Fibroblast of peridontal ligament (primary cell): Measurements from ENCODE around the gene NKAIN4.
"Not testable (repeated sequence)": the region's sequence is repeated elsewhere in the genome, so short reads cannot be mapped to it uniquely, and the experiment has no call there.

ENCODE experiments used
- DNase-seq: peaks from one replicate; pipeline ENCODE4 v3.0.0-alpha.2; 2010; ENCODE audit errors: extremely low read depth

Gene NKAIN4

GRCh38 chr20:63236116-63236837, 18.0 kb downstream of the NKAIN4 start:
- no peak for DNase-seq

DNA sequence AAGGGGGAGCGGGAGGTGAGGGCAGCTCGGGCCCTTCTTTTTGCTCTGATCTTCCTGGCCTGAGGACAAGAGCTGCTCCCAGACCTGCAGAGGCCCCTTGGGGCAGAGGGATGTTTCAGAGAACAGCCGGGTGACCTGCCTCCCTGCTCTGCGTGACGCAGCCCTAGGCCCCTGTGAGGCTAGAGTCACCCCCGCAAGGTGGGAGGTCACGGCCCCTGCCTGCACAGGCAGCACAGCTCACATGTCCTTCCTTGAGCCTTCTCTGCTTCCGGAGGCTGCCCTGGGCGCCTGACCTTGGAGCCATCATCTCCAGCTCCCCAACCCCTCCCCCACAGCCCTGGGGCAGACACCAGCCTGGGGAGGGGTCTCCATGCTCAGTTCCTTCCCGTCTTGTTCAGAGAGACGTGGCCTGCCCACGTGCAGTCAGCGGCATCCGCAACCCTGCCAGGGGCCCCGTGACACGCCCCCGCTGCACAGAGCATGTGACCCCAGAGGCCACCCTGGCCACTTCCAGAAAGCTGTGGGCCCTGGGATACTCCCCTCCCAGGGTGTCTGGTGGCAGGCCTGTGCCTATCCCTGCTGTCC, 18.8 kb downstream of the NKAIN4 start, which contains the start of gene BIRC7:
Gene BIRC7, plus strand, starts transcription at position 507 of the 585 bp plus-strand sequence. CDS start 192 bp downstream, outside the sequence.
- DNase-seq, result no peak

- DNase-seq, result no peak
Measured at GRCh38 chr20:63234693-63235398, 19.4 kb downstream of the NKAIN4 start.

DNA sequence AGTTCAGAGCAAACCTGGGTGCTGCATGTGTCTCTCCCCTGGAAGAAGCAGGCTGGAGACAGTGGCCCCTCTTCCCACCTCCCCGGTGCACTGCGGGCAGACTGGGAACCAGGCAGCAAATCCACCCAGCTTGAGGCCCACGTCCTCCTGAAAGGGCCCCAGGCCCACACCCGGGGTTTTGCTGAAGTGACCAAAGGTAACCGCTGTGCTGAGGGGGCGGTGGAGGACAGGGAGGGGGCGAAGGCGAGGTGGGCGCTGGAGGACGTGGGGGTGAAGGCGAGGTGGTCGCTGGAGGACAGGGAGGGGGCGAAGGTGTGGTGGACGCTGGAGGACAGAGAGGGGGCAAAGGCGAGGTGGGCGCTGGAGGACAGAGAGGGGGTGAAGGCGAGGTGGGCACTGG, 20.3 kb downstream of the NKAIN4 start:
- no peak for DNase-seq

- no peak for DNase-seq
Measured at GRCh38 chr20:63233061-63233344, 21.3 kb downstream of the NKAIN4 start.

DNA sequence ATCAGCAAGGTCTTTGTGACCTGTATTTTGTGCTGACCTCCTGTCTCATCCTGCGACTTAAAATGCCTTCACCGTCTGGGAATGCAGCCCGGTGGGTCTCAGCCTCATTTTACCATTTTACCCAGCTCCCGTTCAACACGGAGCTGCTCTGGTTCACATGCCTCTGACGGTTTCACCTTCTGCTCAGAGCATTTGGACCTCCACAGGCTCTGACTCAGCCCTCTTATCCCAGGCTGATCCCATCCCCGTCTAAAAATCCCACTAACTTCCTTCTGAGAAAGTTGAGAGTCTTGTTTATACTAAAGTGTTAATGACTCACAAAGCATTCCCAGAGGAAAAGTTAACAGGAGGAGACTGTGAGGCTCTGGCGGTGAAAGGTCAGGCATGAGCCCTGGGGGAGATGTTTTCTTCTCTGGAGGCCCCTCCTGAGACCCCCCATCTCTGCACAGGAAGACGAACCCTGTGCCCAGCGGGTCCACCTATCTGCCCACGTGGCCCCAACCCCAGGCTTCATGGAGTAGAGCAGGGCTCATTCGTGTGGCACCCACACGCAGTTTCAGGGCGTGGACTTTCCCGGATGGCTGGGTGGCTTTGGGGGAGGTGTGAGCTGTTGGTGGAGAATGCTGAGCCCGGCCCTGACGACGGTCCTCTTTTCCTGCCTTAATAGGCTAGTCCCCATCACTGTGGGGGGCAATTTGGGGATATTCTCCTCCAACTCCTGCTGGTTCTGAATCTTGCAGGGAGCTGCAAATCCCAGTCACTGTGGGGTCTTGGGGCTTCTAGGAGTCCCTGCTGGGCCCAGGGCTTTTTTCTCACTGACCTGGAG, 21.8 kb downstream of the NKAIN4 start:
- peak; percentile 96 for DNase-seq

GRCh38 chr20:63230800-63231268, 23.4 kb downstream of the NKAIN4 start:
- DNase-seq, result peak; percentile 64

DNA sequence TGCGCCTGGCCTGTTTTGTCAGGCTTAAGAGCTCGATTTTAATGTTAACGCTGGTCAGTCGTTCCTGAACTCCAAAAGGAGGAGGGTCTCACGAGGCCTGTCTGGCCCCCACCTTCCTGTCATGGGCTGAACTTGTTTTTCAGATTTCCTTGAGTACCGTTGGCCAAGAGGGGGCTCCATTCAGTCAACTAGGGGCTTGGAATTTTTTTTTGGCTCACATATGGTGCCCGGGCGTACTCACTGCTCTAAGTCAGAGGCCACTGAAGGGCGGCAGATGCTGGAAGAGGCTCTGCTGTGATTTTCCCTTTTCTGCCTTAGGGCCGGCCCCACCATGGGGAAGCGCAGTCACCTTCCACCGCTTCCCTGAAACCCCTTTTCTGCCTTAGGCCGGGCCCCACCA, 25.5 kb downstream of the NKAIN4 start:
- no peak for DNase-seq

- DNase-seq, result no peak
Measured at GRCh38 chr20:63227260-63227659, 27.0 kb downstream of the NKAIN4 start.

GRCh38 chr20:63226042-63226943, 28.0 kb downstream of the NKAIN4 start:
- DNase-seq, result no peak

DNA sequence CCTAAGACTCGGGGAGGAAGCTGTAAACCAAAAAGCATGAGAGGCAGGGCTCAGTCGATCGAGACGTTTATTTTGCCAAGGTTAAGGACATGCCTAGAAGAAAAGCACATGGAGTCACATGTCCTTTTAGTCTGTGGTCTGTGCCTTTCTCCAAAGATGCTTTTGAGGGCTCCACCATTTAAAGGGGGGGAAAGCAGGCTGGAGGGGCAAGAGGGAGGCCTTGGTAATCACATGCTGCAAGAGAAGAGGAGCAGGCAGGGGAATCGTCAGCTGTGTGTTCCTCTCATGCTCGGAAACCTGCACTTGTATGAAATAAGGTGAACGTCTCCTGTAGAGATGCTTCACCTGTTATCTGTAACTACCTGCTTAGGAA, 29.2 kb downstream of the NKAIN4 start:
- DNase-seq, result no peak

GRCh38 chr20:63224412-63225081, 29.7 kb downstream of the NKAIN4 start:
- DNase-seq, result no peak

DNA sequence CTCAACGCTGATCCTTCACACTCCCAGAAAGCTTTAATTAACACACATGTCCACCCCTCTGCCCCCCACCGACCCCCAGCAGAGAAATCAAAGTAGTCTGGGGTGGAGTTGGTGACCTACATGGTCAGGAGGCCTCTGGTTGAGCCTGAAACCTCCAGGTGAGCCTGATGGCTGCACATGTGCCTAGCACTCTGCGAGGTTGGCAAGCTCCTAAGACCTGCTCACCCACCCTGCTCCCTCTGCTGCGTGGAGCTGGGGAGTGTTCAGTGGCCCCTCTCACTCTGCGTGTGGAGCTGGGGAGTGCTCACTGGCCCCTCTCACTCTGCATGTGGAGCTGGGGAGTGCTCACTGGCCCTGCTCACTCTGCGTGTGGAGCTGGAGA, 30.4 kb downstream of the NKAIN4 start:
- DNase-seq, result no peak

GRCh38 chr20:63223121-63223825, 31.0 kb downstream of the NKAIN4 start:
- DNase-seq, result peak; percentile 43

DNA sequence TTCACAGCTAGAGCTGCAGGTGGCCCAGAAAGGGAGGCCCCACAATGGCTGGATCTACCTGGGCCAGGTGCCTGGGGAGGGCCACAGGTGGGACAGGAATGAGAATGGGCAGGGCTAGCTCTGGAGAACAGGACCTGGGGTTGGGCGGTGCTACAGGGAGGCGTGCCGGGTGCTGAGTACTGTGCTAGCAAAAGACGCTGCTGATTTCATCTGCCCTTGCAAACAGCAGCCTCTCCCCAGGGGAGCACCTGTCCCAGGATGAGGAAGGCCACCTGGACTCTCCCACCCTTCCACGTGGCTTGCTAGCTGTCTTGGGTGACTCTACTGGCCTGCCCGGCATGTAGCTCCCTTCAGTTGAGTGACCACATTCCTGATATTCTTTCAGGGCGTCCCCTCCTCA, 31.7 kb downstream of the NKAIN4 start:
- DNase-seq, result no peak

DNA sequence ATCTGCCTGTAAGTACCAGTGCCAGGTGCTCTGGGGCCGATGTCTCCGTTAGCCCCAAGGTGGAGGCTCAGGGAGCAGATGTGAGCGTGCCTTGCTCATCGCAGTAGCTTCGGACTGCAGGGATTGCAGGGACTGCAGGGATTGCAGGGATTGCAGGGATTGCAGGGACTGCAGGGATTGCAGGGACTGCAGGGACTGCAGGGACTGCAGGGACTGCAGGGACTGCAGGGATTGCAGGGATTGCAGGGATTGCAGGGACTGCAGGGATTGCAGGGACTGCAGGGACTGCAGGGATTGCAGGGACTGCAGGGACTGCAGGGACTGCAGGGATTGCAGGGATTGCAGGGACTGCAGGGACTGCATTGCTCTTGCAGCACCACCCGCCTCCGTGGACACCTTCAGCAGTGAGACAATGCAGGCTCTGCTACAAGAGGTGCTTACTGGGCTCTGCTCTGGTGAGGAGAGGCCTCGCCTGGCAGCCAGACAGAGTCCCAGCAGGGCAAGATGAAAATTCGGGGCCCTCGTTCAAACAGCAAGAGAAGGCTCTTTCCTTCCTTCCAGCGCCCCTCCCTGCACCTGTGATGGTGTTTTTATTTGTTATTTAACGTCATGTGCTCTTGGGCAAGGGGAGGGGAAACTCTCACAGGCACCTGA, 32.7 kb downstream of the NKAIN4 start:
- not testable (repeated sequence) for DNase-seq

- no peak for DNase-seq
Measured at GRCh38 chr20:63220696-63221399, 33.4 kb downstream of the NKAIN4 start.

DNA sequence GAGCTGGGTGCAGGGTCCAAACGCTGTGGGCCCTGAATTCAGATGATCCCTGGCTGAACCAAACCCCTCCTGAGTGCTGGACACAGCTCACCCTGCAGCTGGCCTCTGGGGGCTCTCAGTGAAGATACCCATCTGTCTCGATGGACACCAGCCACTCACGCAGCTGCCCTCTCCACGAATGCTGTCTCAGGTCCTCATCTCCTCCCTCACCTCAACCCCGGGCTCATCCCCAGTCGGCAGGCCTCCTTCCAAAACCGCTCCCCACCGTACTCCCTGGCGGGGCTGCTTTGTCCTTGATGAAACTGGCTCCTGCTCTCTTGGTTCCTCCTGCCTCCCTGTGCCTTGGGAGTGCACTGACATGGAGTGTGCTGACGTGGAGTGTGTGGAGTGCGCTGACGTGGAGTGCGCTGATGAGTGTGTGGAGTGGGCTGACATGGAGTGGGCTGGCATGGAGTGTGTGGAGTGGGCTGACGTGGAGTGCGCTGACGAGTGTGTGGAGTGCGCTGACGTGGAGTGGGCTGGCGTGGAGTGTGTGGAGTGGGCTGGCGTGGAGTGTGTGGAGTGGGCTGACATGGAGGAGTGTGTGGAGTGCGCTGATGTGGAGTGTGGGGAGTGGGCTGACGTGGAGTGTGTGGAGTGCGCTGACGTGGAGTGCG, 34.3 kb downstream of the NKAIN4 start:
- DNase-seq, result no peak
